Activated T-cell treated with anti-CD3 and anti-CD28 coated beads for 24 hours (primary cell): ENCODE results near the gene HEXIM1.

ENCODE experiments used
- DNase-seq: peaks from one replicate; pipeline ENCODE4 v3.0.0-alpha.2; 2020; ENCODE audit warnings: low read depth

HEXIM1 gene

DNA sequence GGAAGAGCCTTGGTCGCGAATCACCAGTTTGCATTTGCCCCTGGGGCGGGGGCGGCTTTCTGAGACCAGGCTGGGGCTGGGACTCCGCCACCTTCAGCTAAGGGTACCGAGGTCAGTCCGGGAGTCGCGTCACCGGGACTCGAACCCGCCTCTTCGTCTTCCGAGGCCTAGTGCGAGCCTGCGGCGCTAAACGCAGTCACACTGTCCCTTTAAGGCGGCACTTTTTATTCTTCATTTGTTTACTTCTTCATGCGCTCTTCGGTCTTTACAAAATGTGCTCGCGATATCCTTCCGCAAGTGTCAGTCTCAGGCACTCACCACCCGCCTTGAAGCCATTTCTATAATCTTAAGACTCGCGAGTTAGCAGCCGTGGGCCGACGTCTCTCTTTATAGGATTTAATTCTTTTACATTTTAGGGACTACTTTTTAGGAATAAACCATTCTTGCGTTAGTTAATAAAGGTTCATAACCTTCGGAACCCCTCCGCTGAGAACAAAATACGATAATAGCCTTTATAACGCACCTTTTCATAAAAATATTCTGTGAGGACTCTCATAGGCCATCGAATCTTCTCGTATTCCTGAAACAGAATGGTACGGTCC is 593 bp upstream of the HEXIM1 start:
- DNase-seq, result peak; percentile 70

DNA sequence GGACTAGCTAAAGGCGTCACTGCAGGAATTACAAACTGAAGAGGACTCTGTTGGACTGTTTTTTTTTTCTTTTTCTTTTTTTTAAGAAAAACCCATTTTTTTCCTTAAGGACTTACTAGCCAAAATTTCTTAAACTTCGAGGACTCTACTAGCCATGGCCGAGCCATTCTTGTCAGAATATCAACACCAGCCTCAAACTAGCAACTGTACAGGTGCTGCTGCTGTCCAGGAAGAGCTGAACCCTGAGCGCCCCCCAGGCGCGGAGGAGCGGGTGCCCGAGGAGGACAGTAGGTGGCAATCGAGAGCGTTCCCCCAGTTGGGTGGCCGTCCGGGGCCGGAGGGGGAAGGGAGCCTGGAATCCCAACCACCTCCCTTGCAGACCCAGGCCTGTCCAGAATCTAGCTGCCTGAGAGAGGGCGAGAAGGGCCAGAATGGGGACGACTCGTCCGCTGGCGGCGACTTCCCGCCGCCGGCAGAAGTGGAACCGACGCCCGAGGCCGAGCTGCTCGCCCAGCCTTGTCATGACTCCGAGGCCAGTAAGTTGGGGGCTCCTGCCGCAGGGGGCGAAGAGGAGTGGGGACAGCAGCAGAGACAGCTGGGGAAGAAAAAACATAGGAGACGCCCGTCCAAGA is 878 bp downstream of the HEXIM1 start:
- DNase-seq, result peak; percentile 65

DNA sequence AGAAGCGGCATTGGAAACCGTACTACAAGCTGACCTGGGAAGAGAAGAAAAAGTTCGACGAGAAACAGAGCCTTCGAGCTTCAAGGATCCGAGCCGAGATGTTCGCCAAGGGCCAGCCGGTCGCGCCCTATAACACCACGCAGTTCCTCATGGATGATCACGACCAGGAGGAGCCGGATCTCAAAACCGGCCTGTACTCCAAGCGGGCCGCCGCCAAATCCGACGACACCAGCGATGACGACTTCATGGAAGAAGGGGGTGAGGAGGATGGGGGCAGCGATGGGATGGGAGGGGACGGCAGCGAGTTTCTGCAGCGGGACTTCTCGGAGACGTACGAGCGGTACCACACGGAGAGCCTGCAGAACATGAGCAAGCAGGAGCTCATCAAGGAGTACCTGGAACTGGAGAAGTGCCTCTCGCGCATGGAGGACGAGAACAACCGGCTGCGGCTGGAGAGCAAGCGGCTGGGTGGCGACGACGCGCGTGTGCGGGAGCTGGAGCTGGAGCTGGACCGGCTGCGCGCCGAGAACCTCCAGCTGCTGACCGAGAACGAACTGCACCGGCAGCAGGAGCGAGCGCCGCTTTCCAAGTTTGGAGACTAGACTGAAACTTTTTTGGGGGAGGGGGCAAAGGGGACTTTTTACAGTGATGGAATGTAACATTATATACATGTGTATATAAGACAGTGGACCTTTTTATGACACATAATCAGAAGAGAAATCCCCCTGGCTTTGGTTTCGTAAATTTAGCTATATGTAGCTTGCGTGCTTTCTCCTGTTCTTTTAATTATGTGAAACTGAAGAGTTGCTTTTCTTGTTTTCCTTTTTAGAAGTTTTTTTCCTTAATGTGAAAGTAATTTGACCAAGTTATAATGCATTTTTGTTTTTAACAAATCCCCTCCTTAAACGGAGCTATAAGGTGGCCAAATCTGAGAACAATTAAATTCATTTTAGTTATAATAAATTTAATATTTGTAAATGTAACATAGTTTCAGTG is 1.7 kb downstream of the HEXIM1 start:
- DNase-seq, result peak; percentile 36

DNA sequence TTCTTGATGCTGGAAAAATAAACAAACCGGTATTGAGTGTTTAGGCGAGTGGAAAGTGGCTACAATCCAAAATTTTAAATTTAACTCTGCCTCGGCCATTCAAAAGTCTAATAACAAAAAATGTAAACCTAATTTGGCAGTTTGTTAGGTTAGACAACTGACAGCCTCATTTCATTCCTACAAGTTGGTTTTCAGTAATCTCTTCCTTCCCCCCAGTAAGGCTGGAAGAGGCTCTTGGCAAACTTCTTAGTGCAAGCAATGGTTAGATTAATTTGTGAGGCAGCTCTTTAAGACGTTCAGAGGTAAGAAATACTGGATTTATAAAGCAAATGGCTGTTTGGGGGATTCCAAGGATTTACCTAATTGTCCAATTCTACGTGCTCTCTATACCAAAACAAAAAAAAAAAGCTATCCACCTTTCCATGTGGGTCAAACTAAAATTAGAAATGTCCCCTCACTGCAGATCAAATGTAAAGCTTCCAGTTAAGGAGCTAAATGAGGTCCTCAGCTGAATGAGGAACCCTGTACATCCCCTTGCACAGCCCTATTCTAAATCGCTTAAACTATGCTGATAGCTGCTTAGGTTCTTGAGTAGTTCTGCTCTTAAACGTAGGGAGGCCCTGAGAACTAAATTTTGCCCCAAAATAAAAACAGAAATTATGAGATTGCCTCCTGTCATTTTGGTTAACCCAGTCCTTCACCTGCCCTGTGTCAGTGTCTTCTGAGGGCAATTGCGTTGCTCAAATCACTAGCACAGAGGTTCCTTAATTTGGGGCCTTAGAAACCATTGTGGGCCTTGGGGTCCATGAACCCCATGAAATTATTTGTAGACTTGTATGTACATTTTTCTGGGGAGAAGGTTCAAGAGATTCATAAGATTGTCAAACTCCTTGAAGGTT is 2.9 kb downstream of the HEXIM1 start:
- no peak for DNase-seq

DNA sequence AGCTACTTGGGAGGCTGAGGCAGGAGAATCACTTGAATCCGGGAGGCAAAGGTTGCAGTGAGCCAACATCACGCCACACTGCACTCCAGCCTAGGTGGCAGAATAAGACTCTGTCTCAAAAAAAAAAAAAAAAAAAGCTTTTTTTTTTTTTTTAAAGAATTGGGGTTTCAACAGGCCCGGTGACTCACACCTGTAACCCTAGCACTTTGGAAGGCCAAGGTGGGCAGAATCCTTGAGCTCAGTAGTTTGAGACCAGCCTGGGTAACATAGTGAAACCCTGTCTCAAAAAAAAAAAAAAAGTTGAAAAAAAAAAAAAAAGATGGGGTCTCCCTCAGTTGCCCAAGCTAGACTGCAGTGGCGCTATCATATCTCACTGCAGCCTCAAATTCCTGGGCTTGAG is 6.8 kb downstream of the HEXIM1 start:
- DNase-seq, result no peak

DNA sequence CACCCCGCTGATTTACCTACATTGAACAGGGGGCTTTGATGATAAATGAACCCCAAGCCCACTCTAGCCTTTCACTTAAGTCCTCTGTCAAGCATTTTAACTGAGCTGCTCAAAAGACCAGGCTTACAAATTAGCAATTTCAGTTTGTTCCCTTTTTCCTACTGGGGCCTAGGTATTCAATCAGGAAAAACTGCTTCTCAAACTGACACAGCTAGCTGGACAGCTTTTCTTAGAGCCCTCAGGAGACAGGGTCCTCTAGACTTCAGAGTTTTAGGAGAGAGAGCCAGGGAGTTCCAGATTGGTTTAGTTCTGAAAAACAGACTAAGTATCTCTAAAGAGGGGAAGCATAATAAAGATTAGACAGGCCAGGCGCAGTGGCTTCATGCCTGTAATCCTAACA is 7.2 kb downstream of the HEXIM1 start:
- no peak for DNase-seq

DNA sequence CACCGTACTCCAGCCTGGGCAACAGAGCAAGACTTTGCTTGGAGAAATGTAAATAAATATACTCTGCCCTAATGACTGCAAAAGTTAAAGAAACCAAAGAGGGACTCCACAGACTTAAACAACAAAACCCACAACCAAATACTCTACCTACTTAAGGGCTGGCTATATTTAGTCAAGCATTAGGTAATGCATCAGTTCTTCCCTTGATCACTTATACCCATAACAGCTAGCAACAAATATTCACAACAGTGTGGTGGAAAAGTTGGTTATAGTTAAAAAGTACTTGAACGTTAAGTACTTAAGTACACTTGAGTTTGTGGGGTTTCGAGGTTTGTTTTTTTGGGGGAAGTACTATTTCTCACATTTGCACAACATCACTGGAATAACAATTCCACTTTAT is 8.0 kb downstream of the HEXIM1 start:
- no peak for DNase-seq

DNA sequence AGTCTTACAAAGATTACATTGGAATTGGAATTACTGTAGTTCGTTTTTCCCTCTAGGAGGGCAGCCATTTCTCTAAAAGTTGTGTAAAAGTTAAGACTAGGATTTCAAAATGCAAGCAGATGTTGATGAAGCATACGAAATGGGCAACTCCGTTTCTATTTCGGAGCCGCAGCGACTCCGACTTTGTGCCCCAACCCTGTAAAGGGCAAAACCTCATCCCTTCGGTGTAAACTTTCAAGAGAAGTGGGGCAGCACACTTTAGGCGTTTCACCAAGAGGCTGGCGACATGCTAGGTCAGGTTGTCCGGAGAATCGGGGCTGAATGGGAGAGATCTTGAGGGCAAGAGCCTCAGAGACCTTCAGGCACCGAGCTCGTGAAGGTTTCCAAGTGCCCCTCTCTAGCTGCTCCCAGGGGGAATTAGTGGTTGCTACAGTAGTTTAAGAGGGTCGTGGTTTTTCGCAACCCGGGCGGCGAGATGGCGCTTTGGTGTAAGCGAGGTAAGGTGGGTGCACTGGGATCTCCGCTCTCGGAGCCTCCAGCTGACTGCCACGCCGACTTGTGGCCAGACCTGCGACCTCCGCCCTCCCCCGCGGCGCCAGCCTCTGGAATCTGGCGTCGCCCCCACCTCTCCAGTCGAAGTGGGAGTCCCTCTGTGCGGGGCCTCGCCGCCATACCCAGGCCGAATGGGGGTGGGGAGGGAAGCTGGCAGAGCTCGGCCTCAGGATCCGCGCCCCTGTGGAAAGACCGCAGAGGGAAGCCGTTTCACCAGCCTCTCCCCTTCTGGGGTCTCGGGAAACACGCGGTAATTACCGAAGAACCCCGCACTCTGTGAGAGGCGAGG is 12.4 kb downstream of the HEXIM1 start:
- peak; percentile 55 for DNase-seq

DNA sequence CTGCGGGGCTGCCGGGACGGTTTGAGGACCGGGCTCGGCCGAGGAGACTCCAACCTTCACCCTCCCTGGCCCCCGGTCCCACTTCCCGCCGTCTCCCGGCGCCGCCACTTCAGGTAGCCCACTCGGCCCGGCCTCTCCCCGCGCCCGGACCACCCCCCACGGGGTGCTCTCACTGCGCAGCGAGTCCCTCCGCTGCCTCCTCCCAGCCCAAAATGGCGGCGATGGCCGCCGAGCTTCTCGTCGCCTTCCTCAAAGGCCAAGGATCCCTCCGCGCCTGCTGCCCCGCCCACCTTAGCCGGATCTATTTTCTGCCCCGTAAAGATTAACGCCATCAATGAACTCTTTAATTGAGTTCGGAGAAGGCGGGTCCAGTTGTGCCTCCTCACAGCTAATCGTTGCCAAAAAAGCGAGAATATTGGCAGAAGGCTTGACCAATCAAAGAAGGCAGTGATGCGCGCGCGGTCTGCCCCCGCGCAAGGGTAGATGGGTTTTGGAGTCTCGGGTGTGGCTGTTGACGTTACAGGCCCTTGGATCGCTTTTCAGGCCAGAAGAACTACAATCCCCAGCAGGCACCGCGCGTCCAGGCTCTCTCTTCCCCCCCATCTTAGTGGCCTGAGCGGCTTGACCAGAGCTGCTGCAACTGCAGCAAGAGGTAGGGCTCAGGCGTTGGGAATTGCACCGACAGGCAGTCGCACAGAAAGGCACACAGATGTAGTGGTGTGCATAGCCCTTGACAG is 13.2 kb downstream of the HEXIM1 start, which contains the start of gene HEXIM2:
Gene HEXIM2 (plus strand): TSS at position 588 of the 737 bp plus-strand sequence. CDS start 919 bp downstream, outside the sequence.
- peak; percentile 96 for DNase-seq

DNA sequence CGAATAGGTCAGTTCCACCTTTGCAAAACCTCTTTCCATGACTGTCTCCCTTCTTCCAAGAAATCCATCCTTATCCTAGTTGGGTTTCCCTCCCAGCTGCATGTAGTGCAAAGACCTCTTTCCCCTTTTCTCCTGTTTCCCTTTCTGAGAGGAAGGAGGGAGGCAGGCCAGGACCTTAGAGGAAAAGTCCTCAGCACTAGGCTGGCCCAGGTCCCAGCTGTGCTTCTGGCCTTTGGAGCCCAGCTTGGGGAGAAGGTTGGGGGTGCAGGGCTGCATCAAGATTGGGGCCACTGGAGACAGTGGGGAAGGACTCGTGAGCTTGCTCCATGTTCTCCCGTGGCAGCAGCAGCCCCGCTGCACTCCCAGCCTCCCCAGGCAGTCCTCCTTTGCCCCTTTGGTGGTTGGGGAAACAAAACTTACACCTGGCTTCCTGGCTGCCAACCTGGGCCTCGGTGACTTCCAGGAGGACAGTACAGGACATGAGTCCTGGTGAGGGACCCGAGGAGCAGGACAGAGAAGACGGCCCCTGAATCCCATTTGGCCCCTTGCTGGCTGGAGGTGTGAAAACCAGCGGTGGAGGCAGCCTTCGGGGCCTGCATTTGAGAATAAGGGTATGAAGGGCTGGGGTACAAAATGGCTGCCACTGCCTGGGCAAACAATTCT is 13.9 kb downstream of the HEXIM1 start:
- no peak for DNase-seq

DNA sequence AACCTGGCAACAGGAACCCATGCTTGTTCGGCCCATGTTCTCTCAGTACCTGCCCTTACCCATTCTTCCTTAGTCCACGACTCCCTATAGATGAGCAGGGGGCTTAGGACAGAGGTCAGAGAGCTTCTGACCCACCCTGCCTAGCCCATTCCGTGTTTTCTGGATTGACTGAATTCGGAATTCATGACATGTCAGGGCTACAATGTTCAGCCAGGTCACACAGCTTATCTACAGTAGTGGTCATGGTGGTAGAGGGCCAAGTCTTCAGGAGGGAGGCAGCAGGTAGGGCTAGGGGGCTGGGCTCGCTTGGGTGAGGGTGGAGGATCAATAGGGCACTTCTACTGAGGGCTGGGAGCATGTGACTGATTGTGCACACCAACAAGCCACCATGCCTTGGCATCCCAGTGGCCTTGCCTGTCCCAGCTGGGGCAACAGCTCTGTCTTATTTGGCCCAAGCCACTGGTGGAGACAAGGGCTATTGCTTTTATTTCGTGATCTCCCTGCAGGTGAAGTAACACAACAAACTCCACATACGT is 16.5 kb downstream of the HEXIM1 start:
- no peak for DNase-seq

DNA sequence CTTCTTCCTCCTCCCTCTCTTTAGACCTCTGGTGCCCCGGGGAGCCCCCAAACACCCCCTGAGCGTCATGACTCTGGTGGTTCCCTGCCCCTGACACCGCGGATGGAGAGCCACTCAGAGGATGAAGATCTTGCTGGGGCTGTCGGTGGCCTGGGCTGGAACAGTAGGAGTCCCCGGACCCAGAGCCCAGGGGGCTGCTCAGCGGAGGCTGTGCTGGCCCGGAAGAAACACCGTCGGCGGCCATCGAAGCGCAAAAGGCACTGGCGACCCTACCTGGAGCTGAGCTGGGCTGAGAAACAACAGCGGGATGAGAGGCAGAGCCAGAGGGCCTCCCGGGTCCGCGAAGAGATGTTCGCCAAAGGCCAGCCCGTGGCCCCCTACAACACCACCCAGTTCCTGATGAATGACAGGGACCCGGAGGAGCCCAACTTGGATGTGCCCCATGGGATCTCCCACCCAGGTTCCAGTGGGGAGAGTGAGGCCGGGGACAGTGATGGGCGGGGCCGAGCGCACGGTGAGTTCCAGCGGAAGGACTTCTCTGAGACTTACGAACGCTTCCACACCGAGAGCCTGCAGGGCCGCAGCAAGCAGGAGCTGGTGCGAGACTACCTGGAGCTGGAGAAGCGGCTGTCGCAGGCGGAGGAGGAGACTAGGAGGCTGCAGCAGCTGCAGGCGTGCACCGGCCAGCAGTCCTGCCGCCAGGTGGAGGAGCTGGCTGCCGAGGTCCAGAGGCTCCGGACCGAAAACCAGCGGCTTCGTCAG is 20.9 kb downstream of the HEXIM1 start:
- DNase-seq, result no peak

DNA sequence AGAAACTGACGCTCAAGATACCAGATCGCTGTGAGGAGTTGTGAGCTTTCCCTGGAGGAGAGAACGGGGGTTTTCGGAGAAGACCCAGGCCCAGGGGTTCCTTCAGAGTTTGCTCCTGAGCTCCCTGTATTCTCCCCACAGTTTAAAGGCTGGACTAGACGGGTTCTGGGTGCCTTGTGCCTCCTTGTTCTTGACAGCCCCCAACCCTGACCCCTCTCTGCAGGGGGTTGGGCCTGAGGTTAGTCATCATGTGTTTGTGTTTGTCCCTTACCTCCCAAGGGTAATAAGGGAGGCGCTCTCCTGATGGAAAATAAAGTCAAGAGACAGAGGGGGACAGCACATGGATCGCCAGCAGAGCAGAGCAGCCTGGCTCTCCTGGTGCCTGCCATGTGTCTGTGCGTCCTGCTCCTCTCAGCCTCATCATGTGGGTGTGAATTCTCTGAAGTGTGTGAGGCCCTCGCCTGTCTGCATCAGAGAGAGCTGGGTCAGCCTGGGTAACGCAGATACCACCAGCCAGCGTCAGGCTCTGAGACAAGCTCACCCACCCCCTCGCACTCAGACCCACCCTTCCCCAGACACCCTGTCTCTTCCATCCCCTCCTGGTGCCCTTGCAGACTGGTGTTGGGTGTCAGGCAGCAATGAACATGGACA is 22.1 kb downstream of the HEXIM1 start:
- DNase-seq, result no peak

DNA sequence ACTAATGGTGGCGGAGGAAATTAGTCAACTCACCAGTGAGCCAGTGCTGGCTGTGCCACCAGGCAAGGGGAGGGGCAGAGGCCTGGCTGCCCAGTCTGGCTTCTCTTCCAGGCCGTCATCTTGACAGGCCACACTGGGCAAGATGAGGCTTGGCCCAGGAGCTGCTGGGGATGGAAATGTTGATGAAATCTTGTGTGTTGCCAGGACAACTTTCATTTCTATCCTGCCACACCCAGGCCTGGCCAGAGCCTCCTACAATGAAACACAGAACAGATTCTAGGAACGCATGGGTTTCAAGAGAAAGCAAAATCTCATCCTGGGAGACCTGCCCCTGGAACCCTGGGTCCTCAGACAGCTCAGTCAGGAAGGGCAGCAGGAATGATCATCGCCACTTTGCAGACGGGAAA is 22.7 kb downstream of the HEXIM1 start:
- DNase-seq, result no peak

DNA sequence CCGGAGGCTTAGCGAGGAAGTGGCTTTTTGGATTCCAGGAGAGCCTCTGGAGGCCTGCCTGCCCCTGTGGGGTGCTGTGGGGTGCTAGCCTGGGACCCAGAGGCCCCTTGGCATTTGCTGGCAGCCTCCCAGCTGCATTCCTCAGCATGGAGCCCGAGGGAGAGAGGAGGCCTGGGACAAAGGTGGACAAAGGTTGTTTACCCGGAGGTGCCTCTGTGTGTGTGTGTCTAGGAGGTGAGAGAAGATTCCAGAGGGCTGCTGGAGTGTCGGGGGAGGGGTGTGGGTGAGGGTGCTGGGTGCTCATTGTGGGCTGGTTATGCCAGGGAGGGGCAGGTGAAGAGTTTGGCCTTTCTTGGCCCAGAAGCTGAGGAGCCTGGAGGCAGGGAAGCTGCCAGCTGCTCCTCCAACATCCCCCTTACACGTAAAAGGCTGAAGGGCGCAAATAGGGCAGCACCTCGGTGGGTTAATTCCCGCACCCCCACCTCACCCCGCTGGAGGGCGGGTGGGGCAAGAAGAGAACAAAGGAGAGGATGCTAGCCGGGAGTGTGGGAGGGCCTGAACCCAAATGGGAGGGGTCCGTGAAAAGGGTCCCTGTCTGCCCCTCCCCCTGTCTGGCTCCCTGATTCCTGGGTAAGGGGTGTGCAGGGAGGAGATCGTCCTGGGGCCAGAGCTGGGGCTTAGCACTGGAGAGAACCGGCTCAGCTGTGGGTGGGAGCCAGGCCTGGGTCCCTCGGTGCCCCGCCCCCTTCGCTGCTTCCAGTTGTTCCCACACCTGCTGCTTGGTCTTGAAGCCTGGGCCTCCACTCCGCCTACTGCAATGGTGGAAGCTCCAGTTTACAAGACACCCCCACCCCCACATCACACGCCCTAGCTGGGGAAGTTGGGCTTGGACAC is 23.3 kb downstream of the HEXIM1 start:
- no peak for DNase-seq

DNA sequence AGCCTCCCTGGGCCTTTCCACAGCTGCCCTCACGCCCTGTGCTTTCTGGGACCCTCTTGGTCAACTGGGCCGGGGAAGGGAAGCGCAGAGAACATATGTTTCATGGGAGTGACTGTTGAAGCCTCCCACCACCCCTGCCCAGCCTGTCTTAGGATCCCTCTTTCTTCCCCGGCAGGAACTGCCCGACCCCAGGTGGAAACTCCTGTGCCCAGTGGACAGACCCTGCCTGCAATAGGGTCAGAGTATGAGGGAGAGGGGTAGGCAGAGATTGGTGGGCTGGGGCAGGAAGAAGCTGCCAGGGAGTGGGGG is 23.9 kb downstream of the HEXIM1 start:
- no peak for DNase-seq
